Uterus (tissue), 2 donors: ENCODE results near the gene SF1.

ENCODE experiments used
- CTCF ChIP-seq, 4 experiments: fragments of 200-600 bp in 2 of 4; fragments of 450-650 bp in 2 of 4; sonication (generic) in 2 of 4; IDR thresholded peaks; one replicate each; pipeline ENCODE4 v1.5.1; 2016 to 2019; ENCODE audit warnings: antibody characterized with exemption in 4 of 4, mild to moderate bottlenecking in 2 of 4, moderate library complexity in 1 of 4
- POLR2A ChIP-seq, 2 donors: fragments of 450-650 bp; IDR thresholded peaks; one replicate each; pipeline ENCODE4 v1.6.1; 2016; ENCODE audit warnings: antibody characterized with exemption in 2 of 2, mild to moderate bottlenecking in 1 of 2, moderate library complexity in 1 of 2

GRCh38 chr11:64778223-64778472, 194 bp downstream of the SF1 start:
- TF ChIP-seq CTCF (IDR thresholded peaks at IDR 0.05) (no peak), POLR2A (IDR thresholded peaks at IDR 0.05) (no peak)
